ENCODE data around the gene SIMC1.

Gene SIMC1

DNA sequence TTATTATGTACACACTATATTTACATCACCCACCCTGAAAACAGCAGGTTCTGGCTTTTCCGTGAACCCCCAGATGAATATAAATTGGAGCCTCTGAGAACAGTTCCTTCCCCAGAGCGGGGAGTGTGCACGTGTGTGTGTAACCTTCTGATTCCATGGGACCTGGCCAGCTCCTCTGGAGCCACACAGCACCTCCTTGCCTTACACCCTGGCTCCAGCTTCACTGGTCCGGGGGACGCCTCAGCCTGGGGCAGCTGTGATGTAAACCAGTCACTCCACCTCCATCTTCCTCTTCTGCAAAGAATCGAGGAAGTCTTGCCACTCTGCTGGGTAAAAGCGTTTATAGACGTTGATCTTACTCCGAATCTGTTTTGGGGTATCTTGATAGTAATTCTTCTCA, 145.7 kb downstream of the SIMC1 start:
- Histone ChIP-seq H3K79me2 (ENCODE audit: insufficient read depth, low read length) (peaks cover 30% of the 10 kb centered on the region), H3K36me3 (ENCODE audit: insufficient read depth, low read length) (peaks cover 86% of the 10 kb centered on the region), H3K4me3 (ENCODE audit: low read depth, low read length, poor library complexity, severe bottlenecking) (no peak overlapping the region), H2AFZ (ENCODE audit: low read length) (no peak overlapping the region), H4K20me1 (ENCODE audit: insufficient read depth, low read length) (no peaks in the 10 kb centered on the region), H3K9ac (ENCODE audit: low read length) (no peak overlapping the region), H3K4me1 (ENCODE audit: insufficient read depth, low read length, severe bottlenecking) (peaks cover 19% of the 10 kb centered on the region), H3F3A (ENCODE audit: insufficient read depth, low read length) (peaks cover 7% of the 10 kb centered on the region; the same call in 1 of the 2 replicates), H3K4me2 (ENCODE audit: low read length) (no peak overlapping the region), H3K27me3 (ENCODE audit: insufficient read depth, low read length) (no peaks in the 10 kb centered on the region), H3K27ac (ENCODE audit: low read depth, low read length, poor library complexity, severe bottlenecking) (no peak overlapping the region), H3K9me2 (ENCODE audit: low read depth, low read length) (no peaks in the 10 kb centered on the region), H3K9me3 (ENCODE audit: low read length) (no peaks in the 10 kb centered on the region)
- TF ChIP-seq EZH2 (IDR thresholded peaks at IDR 0.05; ENCODE audit: borderline replicate concordance, low read length), result no peak
- TF ChIP-seq, protein P1, sequence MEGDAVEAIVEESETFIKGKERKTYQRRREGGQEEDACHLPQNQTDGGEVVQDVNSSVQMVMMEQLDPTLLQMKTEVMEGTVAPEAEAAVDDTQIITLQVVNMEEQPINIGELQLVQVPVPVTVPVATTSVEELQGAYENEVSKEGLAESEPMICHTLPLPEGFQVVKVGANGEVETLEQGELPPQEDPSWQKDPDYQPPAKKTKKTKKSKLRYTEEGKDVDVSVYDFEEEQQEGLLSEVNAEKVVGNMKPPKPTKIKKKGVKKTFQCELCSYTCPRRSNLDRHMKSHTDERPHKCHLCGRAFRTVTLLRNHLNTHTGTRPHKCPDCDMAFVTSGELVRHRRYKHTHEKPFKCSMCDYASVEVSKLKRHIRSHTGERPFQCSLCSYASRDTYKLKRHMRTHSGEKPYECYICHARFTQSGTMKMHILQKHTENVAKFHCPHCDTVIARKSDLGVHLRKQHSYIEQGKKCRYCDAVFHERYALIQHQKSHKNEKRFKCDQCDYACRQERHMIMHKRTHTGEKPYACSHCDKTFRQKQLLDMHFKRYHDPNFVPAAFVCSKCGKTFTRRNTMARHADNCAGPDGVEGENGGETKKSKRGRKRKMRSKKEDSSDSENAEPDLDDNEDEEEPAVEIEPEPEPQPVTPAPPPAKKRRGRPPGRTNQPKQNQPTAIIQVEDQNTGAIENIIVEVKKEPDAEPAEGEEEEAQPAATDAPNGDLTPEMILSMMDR (IDR thresholded peaks at IDR 0.05; ENCODE audit: low read length), result no peak

DNA sequence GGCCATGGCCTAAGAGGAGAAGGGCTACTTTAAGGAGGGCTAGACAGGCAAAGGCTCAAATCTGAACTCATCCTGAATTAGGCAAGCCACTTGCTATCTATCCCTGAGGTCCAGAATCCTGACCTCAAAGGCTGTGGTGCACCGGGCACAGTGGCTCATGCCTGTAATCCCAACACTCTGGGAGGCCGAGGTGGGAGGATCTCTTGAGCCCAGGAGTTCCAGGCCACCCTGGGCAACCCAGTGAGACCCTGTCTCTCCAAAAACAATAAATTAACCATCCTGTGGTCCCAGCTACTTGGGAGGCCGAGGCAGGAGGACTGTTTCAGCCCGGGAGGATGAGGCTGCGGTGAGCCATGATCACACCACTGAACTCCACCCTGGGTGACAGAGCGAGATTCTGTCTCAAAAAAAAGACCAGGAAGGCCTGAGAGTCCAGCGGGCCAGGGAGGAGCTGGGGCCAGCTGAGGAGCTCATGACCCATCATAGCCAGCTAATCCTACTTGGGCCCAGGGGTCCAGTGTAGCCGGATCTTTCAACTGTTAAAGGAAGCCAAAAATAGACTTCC, 146.2 kb downstream of the SIMC1 start:
- H3K27me3 ChIP-seq (ENCODE audit: insufficient read depth, low read length), result no peaks in the 10 kb centered on the region
- no peak overlapping the region for H2AFZ ChIP-seq (ENCODE audit: low read length)
- H4K20me1 ChIP-seq (ENCODE audit: insufficient read depth, low read length), result no peaks in the 10 kb centered on the region
- no peak overlapping the region for H3K9ac ChIP-seq (ENCODE audit: low read length)
- no peak for TF ChIP-seq EZH2 (IDR thresholded peaks at IDR 0.05; ENCODE audit: borderline replicate concordance, low read length)
- TF ChIP-seq, protein P1 (IDR thresholded peaks at IDR 0.05; ENCODE audit: low read length), result no peak
- H3K36me3 ChIP-seq (ENCODE audit: insufficient read depth, low read length), result peaks cover 81% of the 10 kb centered on the region
- H3K79me2 ChIP-seq (ENCODE audit: insufficient read depth, low read length), result peaks cover 30% of the 10 kb centered on the region
- peaks cover 20% of the 10 kb centered on the region for H3K4me1 ChIP-seq (ENCODE audit: insufficient read depth, low read length, severe bottlenecking)
- no peak overlapping the region for H3K4me3 ChIP-seq (ENCODE audit: low read depth, low read length, poor library complexity, severe bottlenecking)
- no peaks in the 10 kb centered on the region for H3K9me3 ChIP-seq (ENCODE audit: low read length)
- peaks cover 7% of the 10 kb centered on the region; the same call in 1 of the 2 replicates for H3F3A ChIP-seq (ENCODE audit: insufficient read depth, low read length)
- no peaks in the 10 kb centered on the region for H3K9me2 ChIP-seq (ENCODE audit: low read depth, low read length)
- no peak overlapping the region for H3K27ac ChIP-seq (ENCODE audit: low read depth, low read length, poor library complexity, severe bottlenecking)
- H3K4me2 ChIP-seq (ENCODE audit: low read length), result no peak overlapping the region

DNA sequence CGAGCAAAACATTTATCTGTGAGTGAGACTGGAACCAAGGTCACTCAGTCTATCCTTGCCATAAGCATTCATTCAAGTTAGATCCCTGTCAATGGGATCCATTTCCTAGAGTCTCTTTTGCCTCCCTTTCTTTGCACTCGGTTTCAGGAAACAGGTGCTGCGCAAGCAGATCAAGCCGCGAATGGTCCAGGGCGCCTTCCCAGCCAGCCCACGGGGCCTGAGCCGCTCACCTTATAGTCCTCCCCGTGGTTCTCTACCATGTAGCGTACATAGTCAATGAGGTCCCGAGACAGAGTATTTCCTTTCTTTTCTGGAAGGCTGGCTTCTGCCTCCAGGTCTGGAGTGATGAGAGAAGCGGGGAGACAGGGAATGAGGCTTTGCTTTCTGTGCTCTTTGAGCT, 146.8 kb downstream of the SIMC1 start:
- Histone ChIP-seq H3K27me3 (ENCODE audit: insufficient read depth, low read length) (no peaks in the 10 kb centered on the region), H2AFZ (ENCODE audit: low read length) (no peak overlapping the region), H3F3A (ENCODE audit: insufficient read depth, low read length) (peaks cover 5% of the 10 kb centered on the region; the same call in 1 of the 2 replicates), H3K4me3 (ENCODE audit: low read depth, low read length, poor library complexity, severe bottlenecking) (no peak overlapping the region), H3K4me1 (ENCODE audit: insufficient read depth, low read length, severe bottlenecking) (peaks cover 25% of the 10 kb centered on the region), H3K9ac (ENCODE audit: low read length) (no peak overlapping the region), H3K36me3 (ENCODE audit: insufficient read depth, low read length) (peaks cover 79% of the 10 kb centered on the region), H3K9me2 (ENCODE audit: low read depth, low read length) (no peaks in the 10 kb centered on the region), H4K20me1 (ENCODE audit: insufficient read depth, low read length) (no peaks in the 10 kb centered on the region), H3K27ac (ENCODE audit: low read depth, low read length, poor library complexity, severe bottlenecking) (no peak overlapping the region), H3K4me2 (ENCODE audit: low read length) (no peak overlapping the region), H3K9me3 (ENCODE audit: low read length) (no peaks in the 10 kb centered on the region), H3K79me2 (ENCODE audit: insufficient read depth, low read length) (peaks cover 30% of the 10 kb centered on the region)
- no peak for TF ChIP-seq EZH2 (IDR thresholded peaks at IDR 0.05; ENCODE audit: borderline replicate concordance, low read length)
- TF ChIP-seq, protein P1 (IDR thresholded peaks at IDR 0.05; ENCODE audit: low read length), result no peak
